MCF 10A (cell line): Measurements from ENCODE around the gene TGFB1. TPM values are rescaled to one million over a fixed set of nuclear protein-coding genes. Genes with fewer than 3 reads are reported as not detected.

ENCODE experiments used
- BruUV-seq: library from RNA; stranded (reverse); fragments of 400-500 nt; replicated peaks from 2 replicates; lab custom pipeline; 2021; lab: Mats Ljungman, UMichigan
- CTCF ChIA-PET: fragments of 300-600 bp; sonication (Branson Sonifier 250); formaldehyde crosslinking; extraction: SDS; loops from one replicate; lab custom pipeline; 2021; ENCODE audit warnings: antibody characterized with exemption, inconsistent platforms; lab: Yijun Ruan, JAX
- POLR2A ChIA-PET: fragments of 300-600, 350-650 bp; sonication (Branson Sonifier 250); formaldehyde crosslinking; extraction: SDS; loops from one replicate; lab custom pipeline; 2020; ENCODE audit warnings: antibody characterized with exemption, inconsistent platforms; lab: Yijun Ruan, JAX
- DNase-seq: peaks from one replicate; pipeline ENCODE4 v3.0.0-alpha.2; 2018; ENCODE audit not compliant: unreplicated experiment
- H3K27ac Mint-ChIP-seq: one replicate; pipeline ENCODE4 v1.8.0; 2022; ENCODE audit warnings: mild to moderate bottlenecking, low read depth, mixed read lengths; ENCODE audit not compliant: unreplicated experiment
- H3K27me3 Mint-ChIP-seq: one replicate; pipeline ENCODE4 v1.8.0; 2022; ENCODE audit warnings: mixed read lengths; ENCODE audit not compliant: insufficient read depth, unreplicated experiment
- H3K36me3 Mint-ChIP-seq: one replicate; pipeline ENCODE4 v1.8.0; 2022; ENCODE audit warnings: mild to moderate bottlenecking, moderate library complexity, mixed read lengths; ENCODE audit not compliant: insufficient read depth, unreplicated experiment
- H3K4me1 Mint-ChIP-seq: one replicate; pipeline ENCODE4 v1.8.0; 2022; ENCODE audit warnings: mixed read lengths; ENCODE audit not compliant: insufficient read depth, unreplicated experiment
- H3K4me3 Mint-ChIP-seq: one replicate; pipeline ENCODE4 v1.8.0; 2022; ENCODE audit warnings: mild to moderate bottlenecking, moderate library complexity, mixed read lengths; ENCODE audit not compliant: unreplicated experiment
- H3K9me3 Mint-ChIP-seq: one replicate; pipeline ENCODE4 v1.8.0; 2022; ENCODE audit warnings: mixed read lengths; ENCODE audit not compliant: unreplicated experiment
- intact Hi-C: fragments of 100-400 bp; cut with micrococcal nuclease; formaldehyde crosslinking; loops from 2 replicates; pipeline ENCODE4 v1.14.1; 2022
- total RNA-seq: library from RNA; stranded (reverse); gene quantifications from 2 replicates; pipeline ENCODE4 v1.2.3, GENCODE V29; 2022
- TF ChIP-seq, protein P1 (sequence below): fragments of 200-600 bp; IDR thresholded peaks from one replicate; pipeline ENCODE4 v1.8.0; 2022; ENCODE audit warnings: antibody characterized with exemption, mild to moderate bottlenecking; ENCODE audit not compliant: unreplicated experiment

Gene TGFB1
- total RNA-seq, 1 experiment from 2014 or later: 27.8 TPM

DNA sequence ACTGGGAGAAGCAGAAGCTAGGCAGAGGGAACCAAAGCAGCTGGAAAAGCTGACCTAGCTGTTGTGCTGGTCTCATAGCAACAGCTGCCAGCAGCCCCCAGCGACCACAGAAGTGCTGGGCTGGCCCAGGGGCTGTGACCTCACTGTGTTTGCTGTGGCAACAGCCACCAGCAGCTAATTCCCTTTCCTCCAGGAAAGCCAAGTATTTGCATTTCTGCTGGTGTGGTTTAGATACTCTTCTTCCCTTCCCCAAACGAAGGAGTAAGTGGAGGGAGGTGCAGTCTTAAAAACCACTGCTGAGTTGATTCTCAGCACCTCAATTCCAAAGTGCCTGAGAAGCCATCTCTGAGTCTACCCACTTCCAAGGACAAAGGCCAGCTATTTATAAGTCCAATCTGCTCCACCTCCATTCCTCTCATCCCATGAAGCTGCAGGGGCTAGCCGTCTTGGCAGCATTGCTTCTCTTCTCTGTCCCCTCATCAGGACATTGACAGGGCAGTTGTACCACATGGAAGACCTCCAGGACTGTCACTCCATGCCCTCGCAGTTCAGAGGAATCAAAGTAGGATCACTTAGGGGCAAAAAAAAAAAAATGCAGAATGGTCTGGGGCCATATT, 55.3 kb downstream of the TGFB1 start:
- H3K36me3 Mint-ChIP-seq: peaks cover 92% of the 10 kb centered on the region
- no peaks in the 10 kb centered on the region for H3K27me3 Mint-ChIP-seq
- intact Hi-C loops: no loop called here
- POLR2A ChIA-PET: interaction anchor here (0.6 to 1.4 kb wide), 3 partner anchors 11 to 47 kb away, joined by 3 to 4 read pairs (median 3); no protein-coding TSS in a partner anchor
- no peaks in the 10 kb centered on the region for H3K4me1 Mint-ChIP-seq
- CTCF ChIA-PET: interaction anchor here (0.6 to 3.8 kb wide), 4 partner anchors 10 to 947 kb away, joined by 3 to 25 read pairs (median 4); no protein-coding TSS in a partner anchor
- H3K4me3 Mint-ChIP-seq: no peak overlapping the region
- no peak for DNase-seq
- no peak overlapping the region for H3K27ac Mint-ChIP-seq
- H3K9me3 Mint-ChIP-seq: no peaks in the 10 kb centered on the region
- TF ChIP-seq, protein P1, sequence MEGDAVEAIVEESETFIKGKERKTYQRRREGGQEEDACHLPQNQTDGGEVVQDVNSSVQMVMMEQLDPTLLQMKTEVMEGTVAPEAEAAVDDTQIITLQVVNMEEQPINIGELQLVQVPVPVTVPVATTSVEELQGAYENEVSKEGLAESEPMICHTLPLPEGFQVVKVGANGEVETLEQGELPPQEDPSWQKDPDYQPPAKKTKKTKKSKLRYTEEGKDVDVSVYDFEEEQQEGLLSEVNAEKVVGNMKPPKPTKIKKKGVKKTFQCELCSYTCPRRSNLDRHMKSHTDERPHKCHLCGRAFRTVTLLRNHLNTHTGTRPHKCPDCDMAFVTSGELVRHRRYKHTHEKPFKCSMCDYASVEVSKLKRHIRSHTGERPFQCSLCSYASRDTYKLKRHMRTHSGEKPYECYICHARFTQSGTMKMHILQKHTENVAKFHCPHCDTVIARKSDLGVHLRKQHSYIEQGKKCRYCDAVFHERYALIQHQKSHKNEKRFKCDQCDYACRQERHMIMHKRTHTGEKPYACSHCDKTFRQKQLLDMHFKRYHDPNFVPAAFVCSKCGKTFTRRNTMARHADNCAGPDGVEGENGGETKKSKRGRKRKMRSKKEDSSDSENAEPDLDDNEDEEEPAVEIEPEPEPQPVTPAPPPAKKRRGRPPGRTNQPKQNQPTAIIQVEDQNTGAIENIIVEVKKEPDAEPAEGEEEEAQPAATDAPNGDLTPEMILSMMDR: no peak
- no TSS peak for BruUV-seq

DNA sequence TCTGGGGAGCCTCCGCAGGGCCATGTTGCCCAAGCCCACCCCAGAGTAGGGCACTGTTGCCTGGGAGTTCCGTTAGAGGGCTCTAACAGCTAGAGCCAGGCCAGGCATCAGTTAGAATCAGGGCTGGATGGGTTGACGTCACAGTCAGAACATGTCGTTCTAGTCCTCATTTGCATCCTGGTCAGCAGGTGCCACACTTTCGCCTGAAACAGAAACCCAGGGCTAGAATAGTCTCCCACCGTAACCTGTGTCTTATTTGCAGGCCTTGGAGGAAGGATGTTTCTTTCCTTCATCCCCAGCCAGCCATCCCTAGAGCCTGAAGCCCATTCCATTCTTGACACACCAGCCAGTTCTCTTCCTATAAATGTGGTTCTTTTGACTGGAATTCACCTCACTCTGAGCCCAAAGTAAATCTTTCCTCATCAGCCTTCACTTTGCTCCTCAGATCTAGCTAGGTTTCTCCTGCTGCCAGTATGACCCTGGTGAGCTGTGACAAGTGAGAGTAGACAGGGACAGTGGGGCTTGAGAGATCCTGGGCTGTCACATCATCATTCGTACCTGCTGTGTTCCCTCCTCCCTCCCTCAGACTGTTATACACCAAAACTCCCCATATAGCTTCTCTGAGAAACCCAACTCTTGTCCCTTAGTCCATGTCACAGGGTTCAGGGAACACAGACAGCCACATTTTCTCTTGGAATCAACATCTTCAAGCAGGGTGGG, 55.9 kb downstream of the TGFB1 start:
- H3K27me3 Mint-ChIP-seq: no peaks in the 10 kb centered on the region
- intact Hi-C loops: no loop called here
- no TSS peak for BruUV-seq
- no peaks in the 10 kb centered on the region for H3K9me3 Mint-ChIP-seq
- CTCF ChIA-PET: interaction anchor here (0.6 to 3.8 kb wide), 4 partner anchors 10 to 1605 kb away, joined by 3 to 25 read pairs (median 3); no protein-coding TSS in a partner anchor
- H3K4me3 Mint-ChIP-seq: no peak overlapping the region
- H3K4me1 Mint-ChIP-seq: no peaks in the 10 kb centered on the region
- TF ChIP-seq, protein P1: no peak
- DNase-seq: no peak
- POLR2A ChIA-PET: interaction anchor here (1.0 to 1.4 kb wide), 2 partner anchors 11 to 32 kb away, joined by 3 to 4 read pairs; no protein-coding TSS in a partner anchor
- no peak overlapping the region for H3K27ac Mint-ChIP-seq
- H3K36me3 Mint-ChIP-seq: peaks cover 92% of the 10 kb centered on the region

DNA sequence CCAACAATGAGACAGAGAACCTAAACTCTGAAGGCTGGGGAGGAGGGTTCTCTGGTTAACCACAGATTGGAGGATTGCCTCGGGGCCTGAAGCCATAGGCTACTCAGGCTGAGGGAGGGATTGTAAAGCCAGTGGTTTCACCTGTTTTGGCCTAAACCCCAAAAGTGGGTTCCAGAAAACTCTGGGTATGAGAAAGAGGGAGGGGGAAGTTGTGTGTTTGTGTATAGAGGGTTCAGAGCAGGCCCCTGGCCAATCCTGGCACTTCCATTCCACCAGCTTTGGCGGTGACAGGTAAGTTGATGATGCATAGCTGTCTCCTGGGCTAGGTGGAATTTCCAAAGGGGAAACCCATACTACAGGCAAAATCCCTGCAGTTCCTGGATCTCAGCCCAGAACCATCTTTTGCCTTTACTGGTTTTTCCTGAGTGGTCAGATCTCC, 57.3 kb downstream of the TGFB1 start:
- Mint-ChIP-seq H3K27ac (peak overlapping the region; percentile 75), H3K9me3 (no peaks in the 10 kb centered on the region), H3K36me3 (peaks cover 96% of the 10 kb centered on the region), H3K4me3 (no peak overlapping the region), H3K4me1 (no peaks in the 10 kb centered on the region), H3K27me3 (no peaks in the 10 kb centered on the region)
- intact Hi-C loops: no loop called here
- ChIA-PET CTCF (interaction anchor here (1.1 kb wide), 1 partner anchor 12 kb away, joined by 3 read pairs; no protein-coding TSS in a partner anchor), POLR2A (interaction anchor here (0.6 kb wide), 1 partner anchor 103 kb away, joined by 3 read pairs; no protein-coding TSS in a partner anchor)
- peak; percentile 6 for DNase-seq
- TF ChIP-seq, protein P1: no peak
- BruUV-seq: no TSS peak

DNA sequence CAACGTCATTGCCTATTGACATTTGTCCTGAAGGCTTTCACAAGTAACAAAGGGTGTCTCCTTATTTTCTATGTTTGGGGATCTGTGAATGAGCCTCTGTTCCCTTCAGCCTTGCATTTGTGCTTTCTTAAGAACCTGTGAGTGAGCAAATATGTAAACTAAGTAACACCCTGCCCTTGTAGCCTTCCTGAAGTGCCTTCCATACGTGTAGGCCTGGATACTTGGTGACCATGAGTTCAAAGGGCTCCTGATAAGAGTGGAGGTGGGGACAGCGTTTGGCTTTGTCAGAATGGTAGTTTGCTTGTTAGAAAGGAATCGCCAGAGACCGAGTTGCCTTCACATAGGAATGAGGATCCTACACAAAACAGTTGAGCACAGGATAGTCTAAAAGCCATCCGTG, 58.2 kb downstream of the TGFB1 start:
- POLR2A ChIA-PET: no interaction called here

More for the DNA sequence above, 58.2 kb downstream of the TGFB1 start:
- CTCF ChIA-PET: interaction anchor here (4.0 kb wide), 1 partner anchor 13 kb away, joined by 18 read pairs; no protein-coding TSS in a partner anchor
- no peak for DNase-seq
- Mint-ChIP-seq H3K9me3 (no peaks in the 10 kb centered on the region), H3K27me3 (no peaks in the 10 kb centered on the region), H3K36me3 (peaks cover 96% of the 10 kb centered on the region), H3K4me1 (no peaks in the 10 kb centered on the region), H3K27ac (no peak overlapping the region), H3K4me3 (no peak overlapping the region)
- TF ChIP-seq, protein P1: no peak
- no TSS peak for BruUV-seq
- intact Hi-C loops: no loop called here
